Measurements from ENCODE around the gene SORBS1. TPM values are rescaled to one million over a fixed set of nuclear protein-coding genes. Genes with fewer than 3 reads are reported as not detected.

SORBS1 gene
- total RNA-seq, 2 donors from 2014 or later, result 16.7 to 17.9 TPM

GRCh38 chr10:95405655-95406054, 155.5 kb downstream of the SORBS1 start:
- Histone ChIP-seq H3K9ac (ENCODE audit: extremely low read depth, low read length, poor library complexity, severe bottlenecking) (no peak overlapping the region), H3K4me1 (ENCODE audit: control insufficient read depth, insufficient read depth, low read length) (no peaks in the 10 kb centered on the region), H3K9me3 (ENCODE audit: control insufficient read depth, low read length) (no peaks in the 10 kb centered on the region), H3K27me3 (ENCODE audit: control insufficient read depth, insufficient read depth, low read length, poor library complexity, severe bottlenecking) (no peaks in the 10 kb centered on the region), H3K27ac (ENCODE audit: low read depth, low read length) (no peak overlapping the region), H3K4me3 (ENCODE audit: low read length) (no peak overlapping the region), H3K36me3 (ENCODE audit: control insufficient read depth, insufficient read depth, low read length) (no peaks in the 10 kb centered on the region)
- no peak overlapping the region for H3K27ac Mint-ChIP-seq
- no peaks in the 10 kb centered on the region for H3K9me3 Mint-ChIP-seq
- H3K36me3 Mint-ChIP-seq (ENCODE audit: low read depth), result peaks cover 11% of the 10 kb centered on the region
- peak; percentile 25 for DNase-seq
- H3K4me3 Mint-ChIP-seq, result no peak overlapping the region
- peaks cover 28% of the 10 kb centered on the region for H3K4me1 Mint-ChIP-seq
- no peaks in the 10 kb centered on the region for H3K27me3 Mint-ChIP-seq (ENCODE audit: insufficient read depth)
- TF ChIP-seq, protein P1, sequence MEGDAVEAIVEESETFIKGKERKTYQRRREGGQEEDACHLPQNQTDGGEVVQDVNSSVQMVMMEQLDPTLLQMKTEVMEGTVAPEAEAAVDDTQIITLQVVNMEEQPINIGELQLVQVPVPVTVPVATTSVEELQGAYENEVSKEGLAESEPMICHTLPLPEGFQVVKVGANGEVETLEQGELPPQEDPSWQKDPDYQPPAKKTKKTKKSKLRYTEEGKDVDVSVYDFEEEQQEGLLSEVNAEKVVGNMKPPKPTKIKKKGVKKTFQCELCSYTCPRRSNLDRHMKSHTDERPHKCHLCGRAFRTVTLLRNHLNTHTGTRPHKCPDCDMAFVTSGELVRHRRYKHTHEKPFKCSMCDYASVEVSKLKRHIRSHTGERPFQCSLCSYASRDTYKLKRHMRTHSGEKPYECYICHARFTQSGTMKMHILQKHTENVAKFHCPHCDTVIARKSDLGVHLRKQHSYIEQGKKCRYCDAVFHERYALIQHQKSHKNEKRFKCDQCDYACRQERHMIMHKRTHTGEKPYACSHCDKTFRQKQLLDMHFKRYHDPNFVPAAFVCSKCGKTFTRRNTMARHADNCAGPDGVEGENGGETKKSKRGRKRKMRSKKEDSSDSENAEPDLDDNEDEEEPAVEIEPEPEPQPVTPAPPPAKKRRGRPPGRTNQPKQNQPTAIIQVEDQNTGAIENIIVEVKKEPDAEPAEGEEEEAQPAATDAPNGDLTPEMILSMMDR (conservative IDR thresholded peaks at IDR 0.05), result no peak
- WGBS, 2 experiments (ENCODE audit: insufficient coverage in 1 of 2, insufficient read length in 1 of 2), result 65% methylated on average over 2 of the region's 2 CpGs; no CpG with 5 or more reads in 1 of the 2 experiments

DNA sequence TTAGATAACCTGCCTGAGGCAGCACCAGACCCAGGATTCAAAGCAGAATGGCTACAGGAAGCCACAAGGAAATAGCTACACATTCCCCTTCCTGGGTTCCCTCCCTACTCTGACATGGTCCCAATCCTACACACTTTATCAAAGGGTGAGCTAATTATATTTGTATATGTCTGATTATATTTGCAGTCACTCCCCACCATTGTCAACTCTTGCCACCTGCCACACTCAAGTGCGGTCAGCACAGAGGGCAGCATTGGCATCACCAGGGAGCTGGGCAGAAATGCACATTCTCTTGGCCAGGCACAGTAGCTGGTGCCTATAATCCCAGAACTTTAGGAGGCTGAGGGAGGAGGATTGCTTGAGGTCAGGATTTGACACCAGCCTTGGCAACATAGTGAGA, 156.3 kb downstream of the SORBS1 start:
- H3K36me3 ChIP-seq (ENCODE audit: control insufficient read depth, insufficient read depth, low read length), result no peaks in the 10 kb centered on the region
- H3K9me3 ChIP-seq (ENCODE audit: control insufficient read depth, low read length), result no peaks in the 10 kb centered on the region
- peak overlapping the region; percentile 87 for H3K27ac ChIP-seq (ENCODE audit: low read depth, low read length)
- Mint-ChIP-seq H3K9me3 (no peaks in the 10 kb centered on the region), H3K36me3 (ENCODE audit: low read depth) (peaks cover 11% of the 10 kb centered on the region), H3K4me1 (peaks cover 23% of the 10 kb centered on the region), H3K4me3 (no peak overlapping the region), H3K27ac (no peak overlapping the region), H3K27me3 (ENCODE audit: insufficient read depth) (no peaks in the 10 kb centered on the region)
- H3K27me3 ChIP-seq (ENCODE audit: control insufficient read depth, insufficient read depth, low read length, poor library complexity, severe bottlenecking), result no peaks in the 10 kb centered on the region
- no peak overlapping the region for H3K4me3 ChIP-seq (ENCODE audit: low read length)
- no peak overlapping the region for H3K9ac ChIP-seq (ENCODE audit: extremely low read depth, low read length, poor library complexity, severe bottlenecking)
- H3K4me1 ChIP-seq (ENCODE audit: control insufficient read depth, insufficient read depth, low read length), result no peaks in the 10 kb centered on the region
- TF ChIP-seq, protein P1 (conservative IDR thresholded peaks at IDR 0.05), result no peak
- DNase-seq, result peak; percentile 15
- 95 to 100% methylated on average over 1 of the region's 1 CpG for WGBS, 2 experiments (ENCODE audit: insufficient coverage in 1 of 2, insufficient read length in 1 of 2)

DNA sequence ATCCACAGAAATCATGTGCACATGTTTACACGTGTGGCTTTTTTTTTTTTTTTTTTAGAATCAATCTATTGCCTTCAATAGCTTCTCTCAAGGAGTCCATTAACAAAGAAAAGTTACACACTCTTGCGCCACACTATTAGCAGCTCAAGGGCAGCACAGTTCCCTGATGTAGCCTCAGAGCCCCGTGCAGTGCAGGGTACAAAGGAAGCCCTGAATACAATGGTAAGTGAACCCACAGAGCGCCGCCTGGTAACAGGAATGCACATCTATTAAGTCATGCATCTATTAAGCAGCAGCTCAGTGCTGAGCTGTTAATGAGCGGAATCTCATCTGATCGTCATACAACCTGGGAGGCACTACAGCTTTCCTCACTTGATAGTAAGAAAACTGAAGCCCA, 156.7 kb downstream of the SORBS1 start:
- H3K9me3 Mint-ChIP-seq, result no peaks in the 10 kb centered on the region
- no peak overlapping the region for H3K27ac Mint-ChIP-seq
- no peaks in the 10 kb centered on the region for H3K27me3 Mint-ChIP-seq (ENCODE audit: insufficient read depth)
- Histone ChIP-seq H3K36me3 (ENCODE audit: control insufficient read depth, insufficient read depth, low read length) (no peaks in the 10 kb centered on the region), H3K27me3 (ENCODE audit: control insufficient read depth, insufficient read depth, low read length, poor library complexity, severe bottlenecking) (no peaks in the 10 kb centered on the region), H3K27ac (ENCODE audit: low read depth, low read length) (peak overlapping the region; percentile 87), H3K4me3 (ENCODE audit: low read length) (no peak overlapping the region), H3K9me3 (ENCODE audit: control insufficient read depth, low read length) (no peaks in the 10 kb centered on the region), H3K4me1 (ENCODE audit: control insufficient read depth, insufficient read depth, low read length) (no peaks in the 10 kb centered on the region), H3K9ac (ENCODE audit: extremely low read depth, low read length, poor library complexity, severe bottlenecking) (no peak overlapping the region)
- H3K4me1 Mint-ChIP-seq, result peaks cover 20% of the 10 kb centered on the region
- H3K4me3 Mint-ChIP-seq, result no peak overlapping the region
- no peak for DNase-seq
- TF ChIP-seq, protein P1 (conservative IDR thresholded peaks at IDR 0.05), result no peak
- WGBS, 2 experiments (ENCODE audit: insufficient coverage in 1 of 2, insufficient read length in 1 of 2), result 79 to 92% methylated on average over 7 of the region's 7 CpGs
- peaks cover 11% of the 10 kb centered on the region for H3K36me3 Mint-ChIP-seq (ENCODE audit: low read depth)

All from endodermal cell (in vitro differentiated cells).